ENCODE data around the gene NPL. TPM values are rescaled to one million over a fixed set of nuclear protein-coding genes. Genes with fewer than 3 reads are reported as not detected.

Gene NPL
- total and polyA plus RNA-seq, 2 donors (not counting 3 experiments of a cell fraction or from before 2014, with no cell fraction given): 0.14 to 0.75 TPM

- H3K4me3 ChIP-seq (replicated peaks in 1 of 3; ENCODE audit: insufficient read depth in 1 of 3, low read depth in 1 of 3, low read length in 3 of 3): no peak overlapping the region
- no peak overlapping the region for H3K9ac ChIP-seq (replicated peaks; ENCODE audit: extremely low read depth, insufficient read depth, low read length)
- no peak for DNase-seq (ENCODE audit: low read depth, low spot score)
- no peak overlapping the region for H3K27ac ChIP-seq (ENCODE audit: insufficient read depth, low read depth, low read length)
- no peaks in the 10 kb centered on the region for H3K36me3 ChIP-seq (ENCODE audit: control insufficient read depth in 2 of 2, extremely low read depth in 1 of 2, insufficient read depth in 2 of 2, low read length in 2 of 2)
- TF ChIP-seq EZH2 (IDR thresholded peaks at IDR 0.05; ENCODE audit: borderline replicate concordance, low read depth, low read length, severe bottlenecking) (no peak), FOS (IDR thresholded peaks at IDR 0.05; ENCODE audit: borderline replicate concordance, insufficient read depth, low read length) (no peak), POLR2A (IDR thresholded peaks at IDR 0.05; ENCODE audit: low read depth, low read length) (no peak), JUN (IDR thresholded peaks at IDR 0.05; ENCODE audit: borderline replicate concordance, insufficient read depth, insufficient read length, low read depth) (no peak), GATA2 (IDR thresholded peaks at IDR 0.05; ENCODE audit: insufficient read depth, insufficient read length, low read depth, low read length) (no peak), MYC (IDR thresholded peaks at IDR 0.05; ENCODE audit: low read depth, low read length) (no peak)
- dilution Hi-C loops (cut with MboI; ENCODE audit: extremely low pct_ligation_motif_present, low sequenced_read_pairs): no loop called here
- FAIRE-seq: no peak
- ChIA-PET CTCF (no interaction called here), POLR2A (no interaction called here)
- no peaks in the 10 kb centered on the region for H3K9me3 ChIP-seq (replicated peaks; ENCODE audit: control insufficient read depth, insufficient read depth, low read length)
- no peaks in the 10 kb centered on the region for H3K9me1 ChIP-seq (replicated peaks; ENCODE audit: control insufficient read depth, extremely low read depth, insufficient read depth, low read length)
- BruUV-seq (replicated peaks): no TSS peak
- intact Hi-C loops (cut with micrococcal nuclease): no loop called here
- peaks cover 2 to 6% of the 10 kb centered on the region in 2 experiments for H3K27me3 ChIP-seq (ENCODE audit: control insufficient read depth in 2 of 2, insufficient read depth in 2 of 2, low read length in 2 of 2)
- H3K4me1 ChIP-seq (ENCODE audit: control insufficient read depth, extremely low read depth, insufficient read depth, low read length): no peaks in the 10 kb centered on the region
- no peak overlapping the region for H3K4me2 ChIP-seq (ENCODE audit: insufficient read depth, low read length)
- H2AFZ ChIP-seq (ENCODE audit: low read depth, low read length): no peak overlapping the region
- H3K79me2 ChIP-seq (ENCODE audit: control insufficient read depth, insufficient read depth, low read length): no peaks in the 10 kb centered on the region
- no peaks in the 10 kb centered on the region for H4K20me1 ChIP-seq (replicated peaks; ENCODE audit: control insufficient read depth, extremely low read depth, insufficient read depth, low read length)
Observed at GRCh38 chr1:182766881-182767645, 22.5 kb upstream of the NPL start.

- peaks cover 2 to 4% of the 10 kb centered on the region in 2 experiments for H3K27me3 ChIP-seq (ENCODE audit: control insufficient read depth in 2 of 2, insufficient read depth in 2 of 2, low read length in 2 of 2)
- intact Hi-C loops (cut with micrococcal nuclease): no loop called here
- H2AFZ ChIP-seq (ENCODE audit: low read depth, low read length): no peak overlapping the region
- H3K9me1 ChIP-seq (replicated peaks; ENCODE audit: control insufficient read depth, extremely low read depth, insufficient read depth, low read length): no peaks in the 10 kb centered on the region
- BruUV-seq (replicated peaks): no TSS peak
- CTCF ChIA-PET: interaction anchor here (1.5 to 1.8 kb wide), 2 partner anchors 18 to 168 kb away, joined by 3 to 6 read pairs; no protein-coding TSS in a partner anchor
- FAIRE-seq: no peak
- dilution Hi-C loops (cut with MboI; ENCODE audit: extremely low pct_ligation_motif_present, low sequenced_read_pairs): no loop called here
- no peak overlapping the region for H3K4me2 ChIP-seq (ENCODE audit: insufficient read depth, low read length)
- H3K36me3 ChIP-seq (ENCODE audit: control insufficient read depth in 2 of 2, extremely low read depth in 1 of 2, insufficient read depth in 2 of 2, low read length in 2 of 2): no peaks in the 10 kb centered on the region
- H3K79me2 ChIP-seq (ENCODE audit: control insufficient read depth, insufficient read depth, low read length): no peaks in the 10 kb centered on the region
- TF ChIP-seq GATA2 (IDR thresholded peaks at IDR 0.05; ENCODE audit: insufficient read depth, insufficient read length, low read depth, low read length) (no peak), MYC (IDR thresholded peaks at IDR 0.05; ENCODE audit: low read depth, low read length) (no peak), POLR2A (IDR thresholded peaks at IDR 0.05; ENCODE audit: low read depth, low read length) (no peak), JUN (IDR thresholded peaks at IDR 0.05; ENCODE audit: borderline replicate concordance, insufficient read depth, insufficient read length, low read depth) (no peak), CTCF (IDR thresholded peaks at IDR 0.05; ENCODE audit: extremely low read depth in 1 of 2, insufficient read depth in 1 of 2, low read depth in 1 of 2, low read length in 2 of 2) (no peak), EZH2 (IDR thresholded peaks at IDR 0.05; ENCODE audit: borderline replicate concordance, low read depth, low read length, severe bottlenecking) (no peak), POLR2AphosphoS5 (IDR thresholded peaks at IDR 0.05; ENCODE audit: insufficient read depth, low read depth, low read length) (no peak), FOS (IDR thresholded peaks at IDR 0.05; ENCODE audit: borderline replicate concordance, insufficient read depth, low read length) (no peak), MAX (IDR thresholded peaks at IDR 0.05; ENCODE audit: insufficient read depth, insufficient read length) (no peak)
- H3K4me3 ChIP-seq (replicated peaks in 1 of 3; ENCODE audit: insufficient read depth in 1 of 3, low read depth in 1 of 3, low read length in 3 of 3): no peak overlapping the region
- H4K20me1 ChIP-seq (replicated peaks; ENCODE audit: control insufficient read depth, extremely low read depth, insufficient read depth, low read length): no peaks in the 10 kb centered on the region
- H3K9me3 ChIP-seq (replicated peaks; ENCODE audit: control insufficient read depth, insufficient read depth, low read length): no peaks in the 10 kb centered on the region
- H3K9ac ChIP-seq (replicated peaks; ENCODE audit: extremely low read depth, insufficient read depth, low read length): no peak overlapping the region
- POLR2A ChIA-PET: no interaction called here
- H3K27ac ChIP-seq (ENCODE audit: insufficient read depth, low read depth, low read length): no peak overlapping the region
- no peaks in the 10 kb centered on the region for H3K4me1 ChIP-seq (ENCODE audit: control insufficient read depth, extremely low read depth, insufficient read depth, low read length)
- DNase-seq (ENCODE audit: low read depth, low spot score): no peak
Observed at GRCh38 chr1:182768963-182769362, 20.6 kb upstream of the NPL start.
